Epithelial cell of proximal tubule (primary cell): ENCODE measurements around the gene TNRC6C. TPM values are rescaled to one million over a fixed set of nuclear protein-coding genes. Genes with fewer than 3 reads are reported as not detected.
"Not testable (repeated sequence)": the region's sequence is repeated elsewhere in the genome, so short reads cannot be mapped to it uniquely, and the experiment has no call there.

Experiments
- DNase-seq: peaks from one replicate; pipeline ENCODE4 v3.0.0-alpha.2; 2011; ENCODE audit warnings: low read depth
- H3K4me3 ChIP-seq: 2 replicates; pipeline ENCODE4 v1.5.1; 2011; ENCODE audit warnings: low read depth, mild to moderate bottlenecking, low read length
- CTCF ChIP-seq: conservative IDR thresholded peaks from 2 replicates; pipeline ENCODE4 v1.5.1; 2012; ENCODE audit warnings: low read depth, mild to moderate bottlenecking, low read length
- total RNA-seq: library from RNA; depleted of rRNA; stranded (reverse); fragments of >200 nt; gene quantifications from 2 replicates; pipeline ENCODE4 v1.2.3, GENCODE V29; 2015

Gene TNRC6C
- total RNA-seq, 1 donor from 2014 or later: 5.3 TPM

GRCh38 chr17:77965352-77965751 lies 6.8 kb downstream of the TNRC6C start:
- TF ChIP-seq CTCF: no peak
- no peak for DNase-seq
- H3K4me3 ChIP-seq: no peak overlapping the region

- DNase-seq: no peak
- TF ChIP-seq CTCF: no peak
- H3K4me3 ChIP-seq: no peak overlapping the region
Observed at GRCh38 chr17:77966476-77966875, 8.0 kb downstream of the TNRC6C start.

- H3K4me3 ChIP-seq: no peak overlapping the region
- TF ChIP-seq CTCF: no peak
- DNase-seq: no peak
Observed at GRCh38 chr17:77968788-77969187, 10.3 kb downstream of the TNRC6C start.

GRCh38 chr17:77972271-77972670 lies 13.8 kb downstream of the TNRC6C start:
- DNase-seq, H3K4me3 ChIP-seq: not testable (repeated sequence)

- DNase-seq: no peak
- no peak for TF ChIP-seq CTCF
Observed at GRCh38 chr17:77973953-77974352, 15.4 kb downstream of the TNRC6C start.

GRCh38 chr17:77974396-77974795 lies 15.9 kb downstream of the TNRC6C start:
- H3K4me3 ChIP-seq: no peak overlapping the region
- no peak for DNase-seq
- TF ChIP-seq CTCF: no peak

More at GRCh38 chr17:77973953-77974352, 15.4 kb downstream of the TNRC6C start:
- H3K4me3 ChIP-seq: no peak overlapping the region

- H3K4me3 ChIP-seq, DNase-seq: not testable (repeated sequence)
Observed at GRCh38 chr17:77982430-77982829, 23.9 kb downstream of the TNRC6C start.

GRCh38 chr17:77990301-77990700 lies 31.8 kb downstream of the TNRC6C start:
- no peak for TF ChIP-seq CTCF
- no peak for DNase-seq
- no peak overlapping the region for H3K4me3 ChIP-seq

- DNase-seq, H3K4me3 ChIP-seq: not testable (repeated sequence)
Observed at GRCh38 chr17:77993735-77994134, 35.2 kb downstream of the TNRC6C start.
